Measurements from ENCODE around the gene MCFD2.

MCFD2 gene

GRCh38 chr2:46947841-46948240 lies 32.2 kb upstream of the MCFD2 start:
- Mint-ChIP-seq H3K27me3 (ENCODE audit: low read depth) (no peaks in the 10 kb centered on the region), H3K27ac (no peak overlapping the region), H3K9me3 (no peaks in the 10 kb centered on the region), H3K36me3 (ENCODE audit: low read depth) (peaks cover 47% of the 10 kb centered on the region), H3K4me1 (ENCODE audit: low read depth) (peaks cover 57% of the 10 kb centered on the region), H3K4me3 (no peak overlapping the region)

- peak overlapping the region; percentile 99 for H3K27ac Mint-ChIP-seq
- no peaks in the 10 kb centered on the region for H3K27me3 Mint-ChIP-seq (ENCODE audit: low read depth)
- peak overlapping the region; percentile 58 for H3K4me3 Mint-ChIP-seq
- H3K4me1 Mint-ChIP-seq (ENCODE audit: low read depth): peaks cover 50% of the 10 kb centered on the region
- H3K9me3 Mint-ChIP-seq: no peaks in the 10 kb centered on the region
- peaks cover 42% of the 10 kb centered on the region for H3K36me3 Mint-ChIP-seq (ENCODE audit: low read depth)
Observed at GRCh38 chr2:46945671-46946070, 30.1 kb upstream of the MCFD2 start.

- Mint-ChIP-seq H3K27ac (peak overlapping the region; percentile 99), H3K4me3 (peak overlapping the region; percentile 100), H3K27me3 (ENCODE audit: low read depth) (no peaks in the 10 kb centered on the region), H3K4me1 (ENCODE audit: low read depth) (peaks cover 48% of the 10 kb centered on the region), H3K9me3 (no peaks in the 10 kb centered on the region), H3K36me3 (ENCODE audit: low read depth) (peaks cover 33% of the 10 kb centered on the region)
Observed at GRCh38 chr2:46943881-46944798, 28.5 kb upstream of the MCFD2 start.

GRCh38 chr2:46942891-46943626 lies 27.5 kb upstream of the MCFD2 start:
- H3K4me1 Mint-ChIP-seq (ENCODE audit: low read depth): peaks cover 43% of the 10 kb centered on the region
- peaks cover 33% of the 10 kb centered on the region for H3K36me3 Mint-ChIP-seq (ENCODE audit: low read depth)
- peak overlapping the region; percentile 99 for H3K27ac Mint-ChIP-seq
- H3K27me3 Mint-ChIP-seq (ENCODE audit: low read depth): no peaks in the 10 kb centered on the region
- no peaks in the 10 kb centered on the region for H3K9me3 Mint-ChIP-seq
- peak overlapping the region; percentile 100 for H3K4me3 Mint-ChIP-seq

GRCh38 chr2:46942143-46942526 lies 26.5 kb upstream of the MCFD2 start:
- Mint-ChIP-seq H3K27ac (peak overlapping the region; percentile 99), H3K27me3 (ENCODE audit: low read depth) (no peaks in the 10 kb centered on the region), H3K9me3 (no peaks in the 10 kb centered on the region), H3K36me3 (ENCODE audit: low read depth) (peaks cover 34% of the 10 kb centered on the region), H3K4me3 (peak overlapping the region; percentile 100), H3K4me1 (ENCODE audit: low read depth) (peaks cover 45% of the 10 kb centered on the region)

GRCh38 chr2:46939626-46940359 lies 24.2 kb upstream of the MCFD2 start:
- H3K27ac Mint-ChIP-seq: no peak overlapping the region
- no peaks in the 10 kb centered on the region for H3K27me3 Mint-ChIP-seq (ENCODE audit: low read depth)
- H3K36me3 Mint-ChIP-seq (ENCODE audit: low read depth): peaks cover 22% of the 10 kb centered on the region
- H3K4me1 Mint-ChIP-seq (ENCODE audit: low read depth): peaks cover 32% of the 10 kb centered on the region
- H3K4me3 Mint-ChIP-seq: peak overlapping the region; percentile 89
- no peaks in the 10 kb centered on the region for H3K9me3 Mint-ChIP-seq

- no peak overlapping the region for H3K27ac Mint-ChIP-seq
- H3K36me3 Mint-ChIP-seq (ENCODE audit: low read depth): peaks cover 12% of the 10 kb centered on the region
- H3K9me3 Mint-ChIP-seq: no peaks in the 10 kb centered on the region
- no peaks in the 10 kb centered on the region for H3K27me3 Mint-ChIP-seq (ENCODE audit: low read depth)
- H3K4me1 Mint-ChIP-seq (ENCODE audit: low read depth): peaks cover 18% of the 10 kb centered on the region
- H3K4me3 Mint-ChIP-seq: no peak overlapping the region
Observed at GRCh38 chr2:46937471-46937901, 21.9 kb upstream of the MCFD2 start.

- Mint-ChIP-seq H3K4me1 (ENCODE audit: low read depth) (peaks cover 14% of the 10 kb centered on the region), H3K36me3 (ENCODE audit: low read depth) (peaks cover 3% of the 10 kb centered on the region), H3K27ac (no peak overlapping the region), H3K9me3 (no peaks in the 10 kb centered on the region), H3K27me3 (ENCODE audit: low read depth) (no peaks in the 10 kb centered on the region), H3K4me3 (no peak overlapping the region)
Observed at GRCh38 chr2:46936566-46936965, 21.0 kb upstream of the MCFD2 start.

- H3K9me3 Mint-ChIP-seq: no peaks in the 10 kb centered on the region
- H3K27me3 Mint-ChIP-seq (ENCODE audit: low read depth): no peaks in the 10 kb centered on the region
- H3K4me3 Mint-ChIP-seq: no peak overlapping the region
- no peak overlapping the region for H3K27ac Mint-ChIP-seq
- peaks cover 3% of the 10 kb centered on the region for H3K36me3 Mint-ChIP-seq (ENCODE audit: low read depth)
- peaks cover 14% of the 10 kb centered on the region for H3K4me1 Mint-ChIP-seq (ENCODE audit: low read depth)
Observed at GRCh38 chr2:46935071-46935470, 19.5 kb upstream of the MCFD2 start.

- peaks cover 5% of the 10 kb centered on the region for H3K4me1 Mint-ChIP-seq (ENCODE audit: low read depth)
- H3K9me3 Mint-ChIP-seq: peaks cover 14% of the 10 kb centered on the region
- peaks cover 10% of the 10 kb centered on the region for H3K36me3 Mint-ChIP-seq (ENCODE audit: low read depth)
- no peak overlapping the region for H3K27ac Mint-ChIP-seq
- H3K4me3 Mint-ChIP-seq: no peak overlapping the region
- H3K27me3 Mint-ChIP-seq (ENCODE audit: low read depth): no peaks in the 10 kb centered on the region
Observed at GRCh38 chr2:46929612-46930011, 14.0 kb upstream of the MCFD2 start.

- peaks cover 10% of the 10 kb centered on the region for H3K36me3 Mint-ChIP-seq (ENCODE audit: low read depth)
- H3K4me3 Mint-ChIP-seq: no peak overlapping the region
- peaks cover 10% of the 10 kb centered on the region for H3K4me1 Mint-ChIP-seq (ENCODE audit: low read depth)
- peaks cover 14% of the 10 kb centered on the region for H3K9me3 Mint-ChIP-seq
- no peak overlapping the region for H3K27ac Mint-ChIP-seq
- H3K27me3 Mint-ChIP-seq (ENCODE audit: low read depth): no peaks in the 10 kb centered on the region
Observed at GRCh38 chr2:46926863-46927262, 11.3 kb upstream of the MCFD2 start.

- peaks cover 12% of the 10 kb centered on the region for H3K36me3 Mint-ChIP-seq (ENCODE audit: low read depth)
- peaks cover 14% of the 10 kb centered on the region for H3K9me3 Mint-ChIP-seq
- H3K4me3 Mint-ChIP-seq: no peak overlapping the region
- no peak overlapping the region for H3K27ac Mint-ChIP-seq
- H3K4me1 Mint-ChIP-seq (ENCODE audit: low read depth): peaks cover 12% of the 10 kb centered on the region
- H3K27me3 Mint-ChIP-seq (ENCODE audit: low read depth): no peaks in the 10 kb centered on the region
Observed at GRCh38 chr2:46925474-46926351, 10.1 kb upstream of the MCFD2 start.

- no peak overlapping the region for H3K27ac Mint-ChIP-seq
- no peaks in the 10 kb centered on the region for H3K27me3 Mint-ChIP-seq (ENCODE audit: low read depth)
- peaks cover 14% of the 10 kb centered on the region for H3K9me3 Mint-ChIP-seq
- peaks cover 12% of the 10 kb centered on the region for H3K36me3 Mint-ChIP-seq (ENCODE audit: low read depth)
- peaks cover 11% of the 10 kb centered on the region for H3K4me1 Mint-ChIP-seq (ENCODE audit: low read depth)
- H3K4me3 Mint-ChIP-seq: no peak overlapping the region
Observed at GRCh38 chr2:46924608-46925007, 9.0 kb upstream of the MCFD2 start.

GRCh38 chr2:46924038-46924437 lies 8.4 kb upstream of the MCFD2 start:
- Mint-ChIP-seq H3K4me3 (no peak overlapping the region), H3K4me1 (ENCODE audit: low read depth) (peaks cover 11% of the 10 kb centered on the region), H3K36me3 (ENCODE audit: low read depth) (peaks cover 12% of the 10 kb centered on the region), H3K9me3 (peaks cover 14% of the 10 kb centered on the region), H3K27ac (no peak overlapping the region), H3K27me3 (ENCODE audit: low read depth) (no peaks in the 10 kb centered on the region)
